Right hindlimb (tissue), 1 donor: ENCODE measurements around the gene IQUB.
"Not testable (repeated sequence)": the region's sequence is repeated elsewhere in the genome, so short reads cannot be mapped to it uniquely, and the experiment has no call there.

Experiments
- DNase-seq: peaks from one replicate; pipeline ENCODE4 v3.0.0-alpha.2; 2018

Gene IQUB

DNA sequence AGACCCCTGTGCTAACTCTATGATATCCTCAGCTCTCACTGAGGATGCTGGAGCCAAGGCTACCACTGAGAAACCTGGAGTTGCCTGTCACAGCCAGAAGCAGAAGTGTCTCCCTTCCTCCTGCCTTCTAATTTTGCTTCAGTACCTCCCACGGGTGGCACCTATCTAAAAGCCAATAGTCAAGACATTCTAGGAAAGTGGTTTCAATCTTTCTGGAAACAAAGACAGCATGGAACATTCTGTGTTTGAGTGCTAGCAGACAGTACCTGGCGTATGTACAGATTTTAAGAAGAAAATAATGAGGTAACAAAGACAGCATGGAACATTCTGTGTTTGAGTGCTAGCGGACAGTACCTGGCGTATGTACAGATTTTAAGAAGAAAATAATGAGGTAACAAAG is 126.4 kb downstream of the IQUB start:
- DNase-seq = not testable (repeated sequence)
